Gastroesophageal sphincter (tissue), 4 donors: ENCODE results near the gene C1orf226. TPM values are rescaled to one million over a fixed set of nuclear protein-coding genes. Genes with fewer than 3 reads are reported as not detected.

Source experiments
- ATAC-seq: fragments of 150-250 bp; one replicate; pipeline ENCODE4 v1.9.1; 2016; ENCODE audit warnings: mild to moderate bottlenecking, moderate library complexity
- H3K27ac ChIP-seq, 4 donors: fragments of 200-600 bp; sonication (generic) in 3 of 4; 1 replicate in 3 of 4; 2 replicates in 1 of 4; pipeline ENCODE4 v1.5.1; 2016 to 2019
- H3K27me3 ChIP-seq: fragments of 200-600 bp; sonication (generic); one replicate; pipeline ENCODE4 v1.5.1; 2019
- H3K36me3 ChIP-seq, 2 donors: fragments of 200-600 bp; sonication (generic); one replicate each; pipeline ENCODE4 v1.5.1; 2019; ENCODE audit warnings: control low read depth in 1 of 2
- H3K4me1 ChIP-seq, 3 donors: fragments of 200-600 bp; sonication (generic); 1 replicate in 2 of 3; 2 replicates in 1 of 3; pipeline ENCODE4 v1.5.1; 2016 to 2019; ENCODE audit warnings: control low read depth in 2 of 3
- H3K4me3 ChIP-seq, 2 donors: fragments of 200-600 bp; sonication (generic); one replicate each; pipeline ENCODE4 v1.5.1; 2019; ENCODE audit warnings: mild to moderate bottlenecking in 1 of 2, moderate library complexity in 1 of 2
- H3K9me3 ChIP-seq, 3 donors: fragments of 200-600 bp; sonication (generic); one replicate each; pipeline ENCODE4 v1.5.1; 2017 to 2019; ENCODE audit warnings: control low read depth in 2 of 3
- CTCF ChIP-seq, 4 experiments: fragments of 200-600 bp in 2 of 4; fragments of 450-650 bp in 2 of 4; sonication (generic) in 1 of 4; IDR thresholded peaks; one replicate each; pipeline ENCODE4 v1.5.1; 2017 to 2019; ENCODE audit warnings: antibody characterized with exemption in 4 of 4, mild to moderate bottlenecking in 2 of 4, moderate library complexity in 2 of 4
- EP300 ChIP-seq: sonication (generic); formaldehyde crosslinking; IDR thresholded peaks from one replicate; pipeline ENCODE4 v1.6.1; 2017; ENCODE audit warnings: antibody characterized with exemption, mild to moderate bottlenecking
- POLR2A ChIP-seq, 2 donors: fragments of 450-650 bp; IDR thresholded peaks; one replicate each; pipeline ENCODE4 v1.6.1; 2017; ENCODE audit warnings: antibody characterized with exemption in 2 of 2, mild to moderate bottlenecking in 2 of 2, moderate library complexity in 1 of 2
- POLR2AphosphoS5 ChIP-seq: sonication (generic); formaldehyde crosslinking; IDR thresholded peaks from one replicate; pipeline ENCODE4 v1.6.1; 2017; ENCODE audit warnings: antibody characterized with exemption
- WGBS, 2 donors: methylation state at CpG; one replicate each; pipeline ENCODE4 v1.1.5; 2018; ENCODE audit warnings: low coverage in 1 of 2; 5-methylcytosine and 5-hydroxymethylcytosine counted together
- total RNA-seq, 4 donors: library from RNA; depleted of rRNA; stranded (reverse); fragments of >200 nt; gene quantifications; one replicate each; pipeline ENCODE4 v1.1.0, GENCODE V29; 2016

C1orf226 gene
- total RNA-seq, 4 donors from 2014 or later, result 10.0 to 17.5 (median 12.4) TPM

GRCh38 chr1:162360237-162360873, 21.2 kb upstream of the C1orf226 start:
- TF ChIP-seq POLR2AphosphoS5 (no peak), POLR2A (IDR thresholded peaks at IDR 0.05) (no peak), CTCF (IDR thresholded peaks at IDR 0.05) (no peak), EP300 (no peak)
- WGBS, 2 donors, result 60 to 78% methylated on average over 2 to 3 of the region's 10 CpGs
- H3K27me3 ChIP-seq, result no peaks in the 10 kb centered on the region

GRCh38 chr1:162360874-162361260, 20.7 kb upstream of the C1orf226 start:
- TF ChIP-seq EP300, result no peak
- no peak for TF ChIP-seq POLR2AphosphoS5
- no peak for TF ChIP-seq CTCF (IDR thresholded peaks at IDR 0.05)
- no peak for TF ChIP-seq POLR2A (IDR thresholded peaks at IDR 0.05)
- WGBS, 2 donors, result 80 to 100% methylated on average over 1 to 2 of the region's 4 CpGs
- H3K9me3 ChIP-seq, result no peaks in the 10 kb centered on the region
- no peak overlapping the region for H3K4me3 ChIP-seq
- H3K27me3 ChIP-seq, result no peaks in the 10 kb centered on the region
- H3K27ac ChIP-seq, result no peak overlapping the region
- ATAC-seq, result no peak
- H3K36me3 ChIP-seq, result peaks cover 0 to 36% of the 10 kb centered on the region in 2 donors
- no peaks in the 10 kb centered on the region for H3K4me1 ChIP-seq

More at GRCh38 chr1:162360237-162360873, 21.2 kb upstream of the C1orf226 start:
- no peaks in the 10 kb centered on the region for H3K9me3 ChIP-seq
- H3K36me3 ChIP-seq, result peaks cover 0 to 36% of the 10 kb centered on the region in 2 donors
- no peaks in the 10 kb centered on the region for H3K4me1 ChIP-seq
- H3K27ac ChIP-seq, result no peak overlapping the region
- H3K4me3 ChIP-seq, result no peak overlapping the region
- ATAC-seq, result no peak

- WGBS, 2 donors, result 82 to 86% methylated on average over 4 of the region's 5 CpGs
- no peaks in the 10 kb centered on the region for H3K4me1 ChIP-seq
- H3K27me3 ChIP-seq, result no peaks in the 10 kb centered on the region
- TF ChIP-seq POLR2AphosphoS5, result no peak
- TF ChIP-seq EP300, result no peak
- no peak for TF ChIP-seq CTCF (IDR thresholded peaks at IDR 0.05)
- TF ChIP-seq POLR2A (IDR thresholded peaks at IDR 0.05), result no peak
- no peaks in the 10 kb centered on the region for H3K9me3 ChIP-seq
- no peak overlapping the region for H3K27ac ChIP-seq
- no peak overlapping the region for H3K4me3 ChIP-seq
- no peak for ATAC-seq
- H3K36me3 ChIP-seq, result peaks cover 0 to 32% of the 10 kb centered on the region in 2 donors
Observed at GRCh38 chr1:162361349-162361748, 20.2 kb upstream of the C1orf226 start.

GRCh38 chr1:162363823-162364222, 17.7 kb upstream of the C1orf226 start:
- peaks cover 0 to 30% of the 10 kb centered on the region in 2 donors for H3K36me3 ChIP-seq
- TF ChIP-seq POLR2A (IDR thresholded peaks at IDR 0.05) (no peak), POLR2AphosphoS5 (no peak), CTCF (IDR thresholded peaks at IDR 0.05) (no peak), EP300 (no peak)
- H3K4me3 ChIP-seq, result no peak overlapping the region
- 90 to 100% methylated on average over 1 of the region's 3 CpGs for WGBS, 2 donors
- no peaks in the 10 kb centered on the region for H3K9me3 ChIP-seq
- no peak overlapping the region for H3K27ac ChIP-seq
- no peak for ATAC-seq
- H3K27me3 ChIP-seq, result no peaks in the 10 kb centered on the region
- H3K4me1 ChIP-seq, result no peaks in the 10 kb centered on the region

DNA sequence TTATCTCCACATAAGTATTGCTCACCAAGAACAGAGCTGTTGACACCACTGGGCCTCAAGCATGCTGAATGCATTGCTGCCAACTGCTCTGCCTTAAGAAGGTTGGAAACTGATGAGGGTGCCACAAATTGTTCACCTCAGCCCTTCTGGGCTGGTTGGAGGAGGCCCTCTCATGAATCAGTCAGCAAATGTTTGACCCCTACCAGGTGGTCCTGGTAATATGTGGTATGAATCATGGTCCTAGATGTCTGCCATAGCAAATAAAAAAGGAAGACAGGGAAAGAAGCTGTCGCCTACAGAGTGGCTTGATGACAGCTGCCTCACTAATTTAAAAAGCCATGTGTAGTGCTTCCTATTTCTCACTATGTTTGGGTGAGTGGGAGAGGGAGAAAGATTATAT, 17.0 kb upstream of the C1orf226 start:
- no peak for ATAC-seq
- Histone ChIP-seq H3K4me3 (no peak overlapping the region), H3K27ac (no peak overlapping the region), H3K9me3 (no peaks in the 10 kb centered on the region), H3K36me3 (peaks cover 0 to 30% of the 10 kb centered on the region in 2 donors), H3K27me3 (no peaks in the 10 kb centered on the region), H3K4me1 (no peaks in the 10 kb centered on the region)
- WGBS, 2 donors, result 92% methylated on average over 1 of the region's 1 CpG; no CpG with 5 or more reads in 1 of the 2 donors
- TF ChIP-seq POLR2AphosphoS5 (no peak), EP300 (no peak), POLR2A (IDR thresholded peaks at IDR 0.05) (no peak), CTCF (IDR thresholded peaks at IDR 0.05) (no peak)
